Upper lobe of left lung (tissue), 6 donors: ENCODE measurements around the gene IRF1. TPM values are rescaled to one million over a fixed set of nuclear protein-coding genes. Genes with fewer than 3 reads are reported as not detected.

Source experiments
- ATAC-seq, 2 donors: fragments of 200-7000 bp; cut with Tn5 transposase; one replicate each; pipeline ENCODE4 v1.9.1; 2022; ENCODE audit warnings: mild to moderate bottlenecking in 2 of 2, moderate library complexity in 2 of 2; ENCODE audit not compliant: low FRiP score in 2 of 2
- DNase-seq, 2 donors: peaks; one replicate each; pipeline ENCODE4 v3.0.0-alpha.2; 2019 to 2020
- H3K27ac ChIP-seq, 4 donors: fragments of 200-600 bp; sonication (generic); one replicate each; pipeline ENCODE4 v1.5.1; 2016 to 2019
- H3K27me3 ChIP-seq, 4 donors: fragments of 200-600 bp; sonication (generic); one replicate each; pipeline ENCODE4 v1.5.1; 2017 to 2019
- H3K36me3 ChIP-seq, 4 donors: fragments of 200-600 bp; sonication (generic); one replicate each; pipeline ENCODE4 v1.5.1; 2016 to 2019
- H3K4me1 ChIP-seq, 4 donors: fragments of 200-600 bp; sonication (generic); one replicate each; pipeline ENCODE4 v1.5.1; 2018 to 2019
- H3K4me3 ChIP-seq, 4 donors: fragments of 200-600 bp; sonication (generic); one replicate each; pipeline ENCODE4 v1.5.1; 2017 to 2019; ENCODE audit warnings: mild to moderate bottlenecking in 2 of 4, moderate library complexity in 1 of 4
- H3K9me3 ChIP-seq, 4 donors: fragments of 200-600 bp; sonication (generic); one replicate each; pipeline ENCODE4 v1.5.1; 2018 to 2019
- EP300 ChIP-seq, 4 donors: sonication (generic); formaldehyde crosslinking; IDR thresholded peaks; one replicate each; pipeline ENCODE4 v1.5.1; 2017; ENCODE audit warnings: antibody characterized with exemption in 4 of 4, control low read depth in 2 of 4
- POLR2A ChIP-seq, 4 donors: fragments of 450-650 bp; IDR thresholded peaks; one replicate each; pipeline ENCODE4 v1.5.1; 2016 to 2017; ENCODE audit warnings: antibody characterized with exemption in 4 of 4, mild to moderate bottlenecking in 2 of 4
- POLR2AphosphoS5 ChIP-seq, 2 donors: sonication (generic); formaldehyde crosslinking; IDR thresholded peaks; one replicate each; pipeline ENCODE4 v1.5.1; 2017; ENCODE audit warnings: antibody characterized with exemption in 2 of 2
- WGBS, 2 donors: methylation state at CpG; one replicate each; pipeline ENCODE4 v1.1.5; 2017 to 2018; 5-methylcytosine and 5-hydroxymethylcytosine counted together
- total RNA-seq, 6 donors: library from RNA; depleted of rRNA in 4 of 6; stranded (reverse); fragments of >200 nt in 4 of 6; gene quantifications; one replicate each; pipeline versions ENCODE4 v1.1.0 to v1.2.1, GENCODE V29; 2016 to 2021
- TF ChIP-seq, protein P1 (sequence below), 6 experiments: fragments of 450-650 bp in 4 of 6; fragments of 200-600 bp in 2 of 6; sonication (generic) in 2 of 6; IDR thresholded peaks; one replicate each; pipeline ENCODE4 v1.5.1; 2016 to 2019; ENCODE audit warnings: antibody characterized with exemption in 6 of 6
- donor health status: DM: no; HTN: no; CAD: no; lungs with moderate emphysema.
- donor health status: DM: no; HTN: yes; CAD: no; lungs with severe emphysema.

IRF1 gene
- total RNA-seq, 6 donors from 2014 or later, result 42.1 to 94.3 (median 79.3) TPM

DNA sequence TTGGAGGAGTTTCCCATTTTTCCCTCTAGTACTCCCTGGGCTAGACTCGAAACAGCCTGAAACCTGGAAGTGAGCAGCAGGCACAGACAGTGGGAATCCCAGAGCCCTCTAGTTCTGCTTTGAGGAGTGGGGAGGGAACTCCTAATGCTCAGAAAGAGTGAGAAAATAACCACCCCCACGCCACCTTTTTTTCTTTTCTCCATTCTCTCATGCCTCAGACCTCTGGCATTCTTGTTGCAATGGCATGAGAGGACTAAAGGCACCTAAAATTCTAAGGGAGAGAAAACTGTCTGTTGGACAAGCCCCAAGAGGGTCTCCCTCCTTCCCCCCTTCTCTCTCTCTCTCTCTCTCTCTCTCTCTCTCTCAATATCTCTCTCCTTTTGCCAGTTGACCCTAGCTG, 15.1 kb upstream of the IRF1 start:
- no peak for ATAC-seq
- Histone ChIP-seq H3K4me3 (no peak overlapping the region), H3K4me1 (peaks cover 36 to 46% (median 42%) of the 10 kb centered on the region in 4 donors), H3K9me3 (no peaks in the 10 kb centered on the region), H3K27me3 (no peaks in the 10 kb centered on the region), H3K36me3 (no peaks in the 10 kb centered on the region), H3K27ac (peak overlapping the region; percentile 8 to 73 (median 38))
- DNase-seq, result no peak
- WGBS, 2 donors, result 64 to 68% methylated on average over 2 of the region's 2 CpGs
- TF ChIP-seq POLR2AphosphoS5 (IDR thresholded peaks at IDR 0.05) (no peak), POLR2A (IDR thresholded peaks at IDR 0.05) (no peak), EP300 (IDR thresholded peaks at IDR 0.05) (no peak)
- TF ChIP-seq, protein P1, sequence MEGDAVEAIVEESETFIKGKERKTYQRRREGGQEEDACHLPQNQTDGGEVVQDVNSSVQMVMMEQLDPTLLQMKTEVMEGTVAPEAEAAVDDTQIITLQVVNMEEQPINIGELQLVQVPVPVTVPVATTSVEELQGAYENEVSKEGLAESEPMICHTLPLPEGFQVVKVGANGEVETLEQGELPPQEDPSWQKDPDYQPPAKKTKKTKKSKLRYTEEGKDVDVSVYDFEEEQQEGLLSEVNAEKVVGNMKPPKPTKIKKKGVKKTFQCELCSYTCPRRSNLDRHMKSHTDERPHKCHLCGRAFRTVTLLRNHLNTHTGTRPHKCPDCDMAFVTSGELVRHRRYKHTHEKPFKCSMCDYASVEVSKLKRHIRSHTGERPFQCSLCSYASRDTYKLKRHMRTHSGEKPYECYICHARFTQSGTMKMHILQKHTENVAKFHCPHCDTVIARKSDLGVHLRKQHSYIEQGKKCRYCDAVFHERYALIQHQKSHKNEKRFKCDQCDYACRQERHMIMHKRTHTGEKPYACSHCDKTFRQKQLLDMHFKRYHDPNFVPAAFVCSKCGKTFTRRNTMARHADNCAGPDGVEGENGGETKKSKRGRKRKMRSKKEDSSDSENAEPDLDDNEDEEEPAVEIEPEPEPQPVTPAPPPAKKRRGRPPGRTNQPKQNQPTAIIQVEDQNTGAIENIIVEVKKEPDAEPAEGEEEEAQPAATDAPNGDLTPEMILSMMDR (IDR thresholded peaks at IDR 0.05), result no peak

DNA sequence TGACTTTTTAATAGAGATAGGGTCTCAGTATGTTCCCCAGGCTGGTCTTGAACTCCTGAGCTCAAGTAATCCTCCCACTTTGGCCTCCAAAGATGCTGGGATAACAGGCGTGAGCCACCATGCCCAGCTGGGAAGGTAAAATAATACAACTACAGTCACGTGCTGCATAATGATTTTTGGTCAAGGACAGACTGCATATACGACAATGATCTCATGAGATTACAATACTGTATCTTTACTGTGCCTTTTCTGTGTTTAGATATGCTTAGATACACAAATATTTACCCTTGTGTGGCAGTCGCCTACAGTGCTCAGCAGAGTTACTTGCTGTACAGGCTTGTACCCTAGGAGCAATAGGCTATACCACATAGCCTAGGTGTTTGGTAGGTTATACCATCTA, 14.2 kb upstream of the IRF1 start:
- H3K4me1 ChIP-seq, result peaks cover 40 to 50% (median 47%) of the 10 kb centered on the region in 4 donors
- ATAC-seq, result no peak
- no peak for DNase-seq
- WGBS, 2 donors, result 82 to 91% methylated on average over 4 of the region's 4 CpGs
- H3K27ac ChIP-seq, result peak overlapping the region in 3 of 4 donors; percentile 8 to 73 (median 56)
- no peak overlapping the region for H3K4me3 ChIP-seq
- H3K9me3 ChIP-seq, result no peaks in the 10 kb centered on the region
- TF ChIP-seq, protein P1 (IDR thresholded peaks at IDR 0.05), result no peak
- TF ChIP-seq EP300 (IDR thresholded peaks at IDR 0.05) (no peak), POLR2A (IDR thresholded peaks at IDR 0.05) (no peak), POLR2AphosphoS5 (IDR thresholded peaks at IDR 0.05) (no peak)
- H3K27me3 ChIP-seq, result no peaks in the 10 kb centered on the region
- H3K36me3 ChIP-seq, result no peaks in the 10 kb centered on the region

DNA sequence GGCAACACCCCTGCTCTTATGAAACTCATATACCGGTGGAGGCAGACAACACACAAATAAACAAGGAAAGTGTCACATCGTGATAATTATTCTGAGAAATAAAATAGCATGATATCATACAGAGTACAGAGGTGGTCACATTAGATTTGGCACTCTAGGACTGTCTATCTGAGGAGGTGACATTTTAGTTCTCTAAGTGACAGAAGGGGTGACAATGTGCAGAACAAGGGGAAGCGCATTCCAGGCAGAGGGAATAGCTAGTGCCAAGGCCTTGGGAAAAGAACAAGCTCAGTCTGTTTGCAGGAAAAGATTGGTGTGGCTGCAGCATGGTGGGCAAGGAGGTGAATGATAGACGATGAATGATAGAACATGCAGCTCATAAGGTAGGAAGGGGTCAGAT, 12.7 kb upstream of the IRF1 start:
- no peak for TF ChIP-seq POLR2AphosphoS5 (IDR thresholded peaks at IDR 0.05)
- TF ChIP-seq POLR2A (IDR thresholded peaks at IDR 0.05), result no peak
- TF ChIP-seq, protein P1 (IDR thresholded peaks at IDR 0.05), result no peak
- no peak for TF ChIP-seq EP300 (IDR thresholded peaks at IDR 0.05)
- Histone ChIP-seq H3K27me3 (no peaks in the 10 kb centered on the region), H3K9me3 (no peaks in the 10 kb centered on the region), H3K27ac (peak overlapping the region; percentile 68 to 99 (median 98)), H3K4me3 (no peak overlapping the region), H3K4me1 (peaks cover 42 to 50% (median 49%) of the 10 kb centered on the region in 4 donors), H3K36me3 (no peaks in the 10 kb centered on the region)
- 78 to 82% methylated on average over 4 of the region's 4 CpGs for WGBS, 2 donors
- ATAC-seq, result no peak
- no peak for DNase-seq

DNA sequence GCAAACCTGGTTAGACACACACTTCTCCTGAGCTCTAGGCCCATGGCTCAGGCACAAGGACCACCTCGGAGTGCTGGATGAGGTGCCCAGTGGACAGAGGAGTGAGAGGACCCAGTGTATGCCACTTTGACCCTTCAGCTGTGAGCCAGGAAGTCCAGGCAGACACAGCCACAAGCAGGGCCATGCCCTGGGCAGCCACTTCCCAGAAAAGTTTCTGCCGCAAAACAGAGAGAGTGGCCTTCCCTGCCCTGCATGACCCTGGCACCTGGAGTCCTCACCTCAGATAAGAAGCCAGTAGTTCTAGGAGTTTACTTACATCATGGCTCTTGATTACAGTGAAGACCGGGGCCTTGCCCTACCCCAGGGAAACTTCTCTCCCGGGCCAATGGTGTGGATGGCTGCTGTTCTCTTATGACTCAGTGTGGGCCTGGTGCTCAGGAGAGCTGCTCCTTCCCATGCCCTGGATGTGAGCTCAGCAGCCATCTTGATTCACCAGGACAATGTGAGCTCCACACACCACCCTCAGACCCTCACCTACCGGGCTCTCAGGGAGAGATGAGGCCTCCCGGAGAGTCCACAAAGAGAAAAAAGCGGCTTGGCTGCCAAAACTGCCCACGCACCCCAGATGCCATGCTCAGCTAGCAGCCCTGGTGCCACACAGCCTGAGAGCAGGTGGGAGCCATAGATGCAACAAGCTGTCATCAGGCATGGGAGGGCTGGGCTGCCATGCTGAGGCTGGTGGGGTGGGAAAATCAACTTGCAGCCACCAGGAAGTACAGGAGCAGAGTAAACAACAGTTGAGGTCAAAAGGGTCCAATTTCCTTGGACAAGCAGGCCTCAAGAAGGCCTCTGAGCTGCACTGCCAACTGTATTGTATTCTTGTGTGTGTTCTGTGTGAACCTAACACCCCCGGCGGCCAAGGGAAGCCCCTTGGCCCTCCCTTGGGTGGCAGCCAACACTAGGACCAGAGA, 11.7 kb upstream of the IRF1 start:
- Histone ChIP-seq H3K4me3 (no peak overlapping the region), H3K27ac (peak overlapping the region; percentile 68 to 99 (median 98)), H3K4me1 (peaks cover 52 to 60% (median 59%) of the 10 kb centered on the region in 4 donors), H3K36me3 (no peaks in the 10 kb centered on the region), H3K9me3 (no peaks in the 10 kb centered on the region), H3K27me3 (no peaks in the 10 kb centered on the region)
- DNase-seq (no peak), ATAC-seq (no peak)
- 61 to 66% methylated on average over 8 to 10 of the region's 10 CpGs for WGBS, 2 donors
- TF ChIP-seq POLR2AphosphoS5 (IDR thresholded peaks at IDR 0.05) (peak in 1 of 2 donors; percentile 54), POLR2A (IDR thresholded peaks at IDR 0.05) (no peak), EP300 (IDR thresholded peaks at IDR 0.05) (peak in 1 of 4 donors; percentile 13)
- TF ChIP-seq, protein P1 (IDR thresholded peaks at IDR 0.05), result no peak
